Measurements from ENCODE around the gene CXCL8.
"Not testable (repeated sequence)": the region's sequence is repeated elsewhere in the genome, so short reads cannot be mapped to it uniquely, and the experiment has no call there.

Gene CXCL8

DNA sequence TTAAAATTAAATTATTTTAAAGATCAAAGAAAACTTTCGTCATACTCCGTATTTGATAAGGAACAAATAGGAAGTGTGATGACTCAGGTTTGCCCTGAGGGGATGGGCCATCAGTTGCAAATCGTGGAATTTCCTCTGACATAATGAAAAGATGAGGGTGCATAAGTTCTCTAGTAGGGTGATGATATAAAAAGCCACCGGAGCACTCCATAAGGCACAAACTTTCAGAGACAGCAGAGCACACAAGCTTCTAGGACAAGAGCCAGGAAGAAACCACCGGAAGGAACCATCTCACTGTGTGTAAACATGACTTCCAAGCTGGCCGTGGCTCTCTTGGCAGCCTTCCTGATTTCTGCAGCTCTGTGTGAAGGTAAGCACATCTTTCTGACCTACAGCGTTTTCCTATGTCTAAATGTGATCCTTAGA, at the start of gene CXCL8:
Gene CXCL8, plus strand, starts transcription at position 217 of the 426 bp plus-strand sequence. Its CDS starts 90 bp downstream, at position 307.
- DNase-seq: no peak

- DNase-seq: not testable (repeated sequence)
These were observed 49.2 kb upstream of the CXCL8 start for GRCh38 chr4:73691201-73691600.

DNA sequence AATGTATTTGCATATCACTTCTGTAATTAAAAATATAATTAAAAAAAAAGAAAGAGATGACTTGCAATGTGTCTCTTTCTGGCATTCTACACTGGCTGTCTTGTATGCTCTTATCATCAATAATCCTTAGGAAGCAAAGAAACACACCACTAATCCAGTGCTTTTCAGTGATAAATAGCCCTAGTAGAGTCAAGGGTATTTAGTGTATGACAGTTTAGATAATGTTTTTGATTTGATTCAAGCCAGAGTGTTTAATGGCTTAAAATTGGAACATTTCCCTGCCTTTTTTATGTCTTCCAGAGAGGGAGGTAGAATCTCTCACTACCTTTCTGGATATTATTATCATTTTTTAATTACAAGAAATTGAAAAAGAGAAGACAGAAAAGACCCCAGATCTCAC, 48.6 kb upstream of the CXCL8 start:
- DNase-seq: no peak

- no peak for DNase-seq
These were observed 48.1 kb upstream of the CXCL8 start for GRCh38 chr4:73692254-73692653.

DNA sequence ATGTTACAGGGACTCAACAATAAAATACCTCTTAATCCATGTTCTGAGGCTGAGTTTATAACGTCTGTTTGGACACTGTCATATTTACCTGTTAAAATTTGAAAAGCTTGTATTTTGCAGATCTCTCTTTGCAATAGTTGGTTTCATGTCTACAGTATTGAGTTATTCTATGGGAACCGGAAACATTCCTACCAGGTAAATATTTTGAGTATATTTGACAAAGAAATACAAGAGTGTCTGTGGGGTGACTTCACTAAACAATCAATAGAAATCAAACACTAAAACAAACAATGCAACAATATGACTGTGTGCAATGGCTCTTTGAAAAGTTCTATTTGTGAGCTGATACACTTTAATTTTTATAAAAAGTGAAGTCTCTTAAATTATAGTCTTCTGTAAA, 47.7 kb upstream of the CXCL8 start:
- no peak for DNase-seq

- no peak for DNase-seq
These were observed 46.6 kb upstream of the CXCL8 start for GRCh38 chr4:73693811-73694210.

DNA sequence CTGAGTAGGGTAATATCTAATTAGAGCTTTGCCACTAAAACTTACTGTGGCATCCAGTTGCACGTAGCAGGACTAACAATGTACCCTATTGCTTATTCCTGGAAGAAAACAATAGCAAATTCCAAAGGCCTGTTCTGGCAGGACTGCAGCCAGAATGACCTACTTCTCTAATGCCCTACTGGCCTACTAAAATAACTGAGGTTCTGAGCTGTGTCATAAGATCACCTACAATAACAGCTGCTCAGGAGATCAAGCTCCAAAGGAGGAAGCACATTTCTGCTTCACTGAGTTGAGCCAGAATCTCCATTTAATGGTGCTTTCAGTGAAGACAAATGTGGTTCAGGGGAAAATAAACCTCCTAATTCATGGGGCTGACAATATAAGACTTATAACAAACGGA, 42.2 kb upstream of the CXCL8 start:
- DNase-seq: no peak

- DNase-seq: no peak
These were observed 39.3 kb upstream of the CXCL8 start for GRCh38 chr4:73701116-73701515.

DNA sequence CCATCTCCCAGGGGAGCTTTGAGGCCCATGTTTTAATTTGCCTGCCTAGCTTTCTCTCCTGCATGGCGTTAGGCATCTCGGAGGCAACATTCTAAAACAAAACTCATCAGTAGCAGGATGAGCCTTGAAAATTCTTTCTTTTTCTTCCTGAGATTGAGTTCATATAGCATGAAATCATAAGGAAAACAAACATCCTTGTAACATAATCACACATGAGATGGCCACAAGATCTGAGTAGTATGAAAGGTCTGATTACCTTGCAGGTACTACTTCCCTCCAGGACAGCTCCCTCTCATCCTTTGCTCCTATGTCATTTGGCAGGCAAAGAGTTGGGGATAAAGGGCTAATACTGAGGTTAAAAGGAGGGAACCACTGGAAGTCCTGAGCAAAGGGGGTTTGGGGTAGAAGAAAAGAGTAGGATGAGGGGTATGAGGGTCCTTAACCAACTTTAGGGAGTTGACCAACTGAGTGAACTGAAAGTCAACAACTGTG, 37.5 kb upstream of the CXCL8 start:
- no peak for DNase-seq

GRCh38 chr4:73703320-73703719, 37.0 kb upstream of the CXCL8 start:
- DNase-seq: no peak

DNA sequence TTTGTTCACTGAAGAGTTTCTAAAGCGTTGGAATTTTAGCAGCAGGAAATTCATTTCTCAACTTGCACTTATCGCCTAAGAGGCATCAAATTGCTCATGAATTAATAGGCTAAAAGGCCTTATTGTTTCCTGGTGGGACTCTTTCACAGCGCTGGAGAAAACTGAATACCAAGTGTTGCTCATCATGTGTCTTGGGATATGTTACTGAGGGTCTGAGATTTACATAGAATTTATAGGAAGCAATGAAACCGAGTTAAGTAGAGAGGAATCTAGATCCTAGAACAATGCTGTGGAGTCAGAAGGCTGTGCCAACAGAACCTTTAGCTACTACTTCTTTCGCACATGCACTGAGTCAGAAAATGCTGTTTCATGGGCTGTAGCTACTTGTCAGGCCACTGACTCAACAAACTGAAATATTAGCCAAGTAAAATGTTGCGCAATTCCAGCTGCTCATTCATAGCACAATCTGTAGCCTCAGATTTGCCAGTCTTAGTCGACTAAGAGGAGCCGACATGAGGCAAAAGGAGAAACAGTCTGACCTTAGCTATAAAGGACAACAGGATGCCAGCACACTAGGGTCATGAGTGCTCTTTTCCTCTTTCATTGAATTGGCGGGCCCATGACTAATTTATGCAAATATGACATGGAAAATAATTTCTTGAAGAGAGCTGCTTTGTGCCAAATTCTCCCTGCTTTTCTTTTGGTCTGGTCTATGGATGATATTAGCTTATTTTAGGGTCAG, 35.9 kb upstream of the CXCL8 start:
- DNase-seq: no peak

DNA sequence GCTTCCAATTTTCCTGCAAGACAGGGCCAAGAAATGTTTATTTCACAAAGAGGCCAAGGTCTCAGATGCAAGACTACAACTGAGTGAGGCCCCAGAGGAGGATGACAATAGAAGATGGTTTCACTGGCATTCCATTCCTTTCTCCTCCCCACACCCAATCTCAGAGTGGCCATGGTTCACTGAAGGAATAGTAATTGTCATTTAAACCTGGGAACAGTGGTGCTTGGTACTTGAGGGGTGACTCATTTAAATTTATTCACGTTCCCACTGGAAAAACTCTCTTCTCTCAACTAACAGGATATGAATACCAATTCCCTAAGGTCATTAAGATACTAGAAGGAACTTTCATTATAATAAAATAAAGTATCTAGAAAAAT, 35.3 kb upstream of the CXCL8 start:
- DNase-seq: no peak

GRCh38 chr4:73705721-73706120, 34.6 kb upstream of the CXCL8 start:
- no peak for DNase-seq

DNA sequence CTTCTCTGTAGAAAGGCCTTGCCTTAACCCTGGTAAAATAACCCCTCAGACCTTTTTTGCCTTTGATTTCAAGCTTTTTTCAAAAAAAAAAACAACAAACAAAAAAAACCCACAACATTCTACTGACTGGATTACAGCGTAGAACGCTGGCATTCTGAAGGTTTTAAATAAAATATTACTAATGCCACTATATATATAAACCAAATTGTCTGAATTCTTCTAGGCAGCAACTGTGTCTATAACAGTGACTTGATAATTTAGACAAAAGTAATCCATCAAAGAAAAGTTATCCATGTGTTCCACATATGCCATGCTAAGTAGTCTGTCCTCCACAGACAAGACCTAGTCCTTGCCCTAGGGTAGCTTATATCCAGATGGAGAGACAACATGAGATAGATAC, 33.6 kb upstream of the CXCL8 start:
- DNase-seq: no peak

DNA sequence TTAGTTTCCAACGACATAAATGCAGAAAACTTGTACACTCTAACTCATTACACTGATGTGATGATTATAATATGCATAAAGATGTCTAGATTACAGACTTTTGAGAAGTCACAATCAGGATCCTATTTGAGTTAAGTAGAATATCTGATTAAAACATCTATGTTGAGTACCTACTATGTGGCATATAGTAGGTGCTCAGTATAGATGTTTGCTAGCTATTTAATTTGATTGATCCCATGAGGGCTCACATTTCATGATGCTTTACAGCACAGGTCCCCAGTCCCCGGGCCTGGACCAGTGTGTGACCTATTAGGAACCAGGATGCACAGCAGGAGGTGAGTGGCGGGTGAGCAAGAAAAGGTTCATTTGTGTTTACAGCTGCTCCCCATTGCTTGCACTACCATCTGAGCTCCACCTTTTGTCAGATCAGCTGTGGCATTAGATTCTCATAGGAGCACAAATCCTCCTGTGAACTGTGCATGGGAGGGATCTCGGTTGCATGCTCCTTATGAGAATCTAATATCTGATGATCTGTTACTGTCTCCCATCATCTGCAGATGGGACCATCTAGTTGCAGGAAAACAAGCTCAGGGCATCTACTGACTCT, 33.0 kb upstream of the CXCL8 start:
- DNase-seq: no peak

DNA sequence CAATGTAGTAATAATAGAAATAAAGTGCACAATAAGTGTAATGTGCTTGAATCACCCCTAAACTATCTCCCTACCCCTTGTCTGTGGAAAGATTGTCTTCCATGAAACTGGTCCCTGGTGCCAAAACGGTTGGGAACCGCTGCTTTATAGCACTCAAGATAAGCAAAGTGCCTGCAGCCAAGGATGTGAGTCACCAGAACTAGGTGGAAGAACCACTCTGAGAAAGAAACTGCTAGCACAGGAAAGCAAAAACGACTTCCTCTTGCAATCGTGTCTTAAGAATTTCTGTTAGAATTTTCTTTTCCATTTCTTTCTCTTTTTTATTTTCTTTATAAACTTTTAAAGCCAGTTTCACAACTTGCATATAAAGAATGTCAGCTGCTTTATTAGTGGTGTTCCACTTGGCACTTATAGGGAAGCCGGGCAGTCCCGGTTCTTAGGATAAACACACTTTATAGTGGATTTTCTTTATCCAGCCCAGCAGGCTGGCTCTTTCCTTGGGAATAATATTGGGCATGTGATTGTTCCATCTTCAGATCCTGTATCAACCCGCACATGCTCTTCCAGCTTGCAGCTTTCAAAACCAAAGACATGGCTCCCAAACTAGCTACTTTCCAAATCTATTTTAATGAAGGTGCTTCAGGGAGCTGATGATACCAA, 32.3 kb upstream of the CXCL8 start:
- DNase-seq: no peak

DNA sequence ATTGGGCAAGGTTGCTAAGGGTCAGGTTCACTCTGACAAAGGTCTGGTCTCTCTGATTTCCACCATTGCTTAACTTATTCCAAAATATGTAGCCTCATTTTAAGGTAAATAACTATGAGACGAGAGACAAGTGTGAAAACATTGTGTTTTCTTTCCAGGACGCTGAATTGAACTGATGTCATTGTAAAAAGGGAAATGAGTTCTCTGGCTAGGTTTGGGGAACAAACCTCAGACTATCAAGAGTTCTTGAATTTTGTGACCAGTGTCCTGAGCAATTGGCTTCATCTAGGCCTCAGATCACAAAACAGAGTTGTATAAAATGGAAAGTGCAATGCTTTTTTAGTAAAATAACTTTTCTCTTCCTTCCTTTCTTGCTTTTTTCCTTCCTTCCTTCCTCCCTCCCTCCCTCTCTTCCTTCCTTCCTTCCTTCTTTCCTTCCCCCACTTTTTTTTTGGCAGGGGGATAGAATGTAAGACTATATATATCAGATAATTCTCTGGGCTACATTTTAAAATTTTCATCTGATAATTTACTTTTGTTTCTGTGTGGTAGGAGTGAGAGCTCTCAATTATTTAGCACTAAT, 30.8 kb upstream of the CXCL8 start:
- DNase-seq: no peak

- no peak for DNase-seq
These were observed 30.3 kb upstream of the CXCL8 start for GRCh38 chr4:73710094-73710493.

DNA sequence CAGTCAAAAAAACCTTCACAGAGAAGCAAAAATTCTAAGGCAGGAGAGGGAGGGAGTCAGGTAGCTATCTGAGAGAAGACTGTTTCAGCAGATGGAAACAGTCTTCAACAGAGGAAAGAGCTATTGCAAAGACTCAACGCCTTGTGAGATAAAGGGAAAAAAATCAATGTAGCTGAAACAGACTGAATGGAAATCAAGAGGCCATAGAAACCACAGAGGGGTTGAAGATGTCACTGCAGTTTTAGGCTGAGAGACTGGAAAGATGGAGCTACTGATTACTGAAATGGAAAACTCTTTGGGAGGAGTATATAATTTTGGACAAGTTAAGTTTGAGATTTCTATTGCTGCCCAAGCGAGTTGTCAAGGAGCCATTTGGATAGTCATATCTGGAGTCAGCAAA, 28.4 kb upstream of the CXCL8 start:
- no peak for DNase-seq

DNA sequence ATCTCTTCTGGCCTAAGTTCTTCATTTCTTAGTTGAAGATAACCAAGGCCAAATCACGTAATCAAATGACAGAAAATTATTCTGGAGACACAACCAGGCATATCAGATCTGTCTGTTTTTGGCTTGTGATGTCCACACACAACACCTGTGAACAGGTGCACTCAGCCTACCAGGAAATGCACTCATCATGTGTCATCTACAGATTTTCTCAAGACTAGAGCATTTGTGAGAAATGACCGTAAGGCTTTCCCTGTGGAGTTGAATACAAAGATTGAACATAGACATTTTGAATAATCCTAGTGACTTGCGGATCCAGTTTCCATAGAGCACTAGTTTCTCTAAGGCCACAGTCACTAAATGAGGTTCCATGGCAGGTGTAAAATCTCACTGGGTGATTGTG, 26.7 kb upstream of the CXCL8 start:
- no peak for DNase-seq

GRCh38 chr4:73714647-73715046, 25.7 kb upstream of the CXCL8 start:
- no peak for DNase-seq

- DNase-seq: no peak
These were observed 24.7 kb upstream of the CXCL8 start for GRCh38 chr4:73715659-73716058.

Data from NCI-H2227 treated with DMSO at 0.1 percent for 48 hours (cell line).